ENCODE results near the gene PCSK9. TPM values are rescaled to one million over a fixed set of nuclear protein-coding genes. Genes with fewer than 3 reads are reported as not detected.
"Not testable (repeated sequence)": the region's sequence is repeated elsewhere in the genome, so short reads cannot be mapped to it uniquely, and the experiment has no call there.

PCSK9 gene
- total and polyA plus RNA-seq, 2 experiments from 2014 or later, result 77.6 to 327 TPM

- not testable (repeated sequence) for H3K27me3 ChIP-seq (ENCODE audit: insufficient read depth); H2AFZ ChIP-seq; H3K4me1 ChIP-seq (ENCODE audit: insufficient read depth); H3K4me1 Mint-ChIP-seq; H3K4me2 ChIP-seq; H3K27me3 Mint-ChIP-seq (ENCODE audit: insufficient read depth, low read depth, poor library complexity); H3K9me3 Mint-ChIP-seq; DNase-seq (ENCODE audit: low spot score); ATAC-seq; H3F3A ChIP-seq (replicated peaks; ENCODE audit: low read depth); H3K4me3 ChIP-seq; H4K20me1 ChIP-seq (replicated peaks; ENCODE audit: insufficient read depth); H3K79me2 ChIP-seq (replicated peaks; ENCODE audit: insufficient read depth); H3K27ac ChIP-seq (ENCODE audit: low read depth); H3K9me2 ChIP-seq (ENCODE audit: insufficient read depth); H3K4me3 Mint-ChIP-seq
- peaks cover 25% of the 10 kb centered on the region for H3K36me3 ChIP-seq (ENCODE audit: insufficient read depth)
- H3K36me3 Mint-ChIP-seq (ENCODE audit: low read depth), result peaks cover 60% of the 10 kb centered on the region
- peak overlapping the region; percentile 45; the same call in 1 of the 2 replicates for H3K27ac Mint-ChIP-seq
Measured at GRCh38 chr1:55109005-55109404, 69.7 kb downstream of the PCSK9 start.

Other genes with a start within 250 kb of the PCSK9 start
- 1.7 and 2.5 TPM in 2 replicates for gene TTC22, start 238.2 kb upstream of the PCSK9 start, total RNA-seq (2014; rRNA removed; shearing (Covaris generic))
- gene TTC22, start 238.2 kb upstream of the PCSK9 start, polyA plus RNA-seq (2016; fragmentation: Nextera tagmentation; extraction: Ambion mirVana), result 0.85 and 1.2 TPM in 2 replicates
- 453 and 530 TPM in 2 replicates for gene DHCR24, start 152.4 kb upstream of the PCSK9 start, total RNA-seq (2014; rRNA removed; shearing (Covaris generic))
- gene DHCR24, start 152.4 kb upstream of the PCSK9 start, polyA plus RNA-seq (2016; fragmentation: Nextera tagmentation; extraction: Ambion mirVana), result 124 and 128 TPM in 2 replicates
- gene TMEM61, start 58.9 kb upstream of the PCSK9 start, total RNA-seq (2014; rRNA removed; shearing (Covaris generic)), result 1.7 and 2.0 TPM in 2 replicates
- 1.8 and 3.6 TPM in 2 replicates for gene TMEM61, start 58.9 kb upstream of the PCSK9 start, polyA plus RNA-seq (2016; fragmentation: Nextera tagmentation; extraction: Ambion mirVana)
- gene BSND, start 40.6 kb upstream of the PCSK9 start, total RNA-seq (2014; rRNA removed; shearing (Covaris generic)), result 0.47 and 1.4 TPM in 2 replicates
- gene BSND, start 40.6 kb upstream of the PCSK9 start, polyA plus RNA-seq (2016; fragmentation: Nextera tagmentation; extraction: Ambion mirVana), result 0.50 and 0.55 TPM in 2 replicates
- 32.6 and 36.2 TPM in 2 replicates for gene USP24, start 175.8 kb downstream of the PCSK9 start, total RNA-seq (2014; rRNA removed; shearing (Covaris generic))
- 11.9 and 12.1 TPM in 2 replicates for gene USP24, start 175.8 kb downstream of the PCSK9 start, polyA plus RNA-seq (2016; fragmentation: Nextera tagmentation; extraction: Ambion mirVana)